ENCODE measurements around the gene C11orf91. TPM values are rescaled to one million over a fixed set of nuclear protein-coding genes. Genes with fewer than 3 reads are reported as not detected.

The C11orf91 gene
- total and polyA plus RNA-seq, 2 donors (not counting 3 experiments of a cell fraction or from before 2014, with no cell fraction given): 0.94 to 2.1 TPM

GRCh38 chr11:33654594-33654993 lies 46.0 kb downstream of the C11orf91 start:
- no peak overlapping the region for H2AFZ ChIP-seq (ENCODE audit: low read depth, low read length)
- ChIA-PET CTCF (no interaction called here), POLR2A (no interaction called here)
- H3K36me3 ChIP-seq (ENCODE audit: control insufficient read depth in 2 of 2, extremely low read depth in 1 of 2, insufficient read depth in 2 of 2, low read length in 2 of 2): no peaks in the 10 kb centered on the region
- no peaks in the 10 kb centered on the region for H3K27me3 ChIP-seq (ENCODE audit: control insufficient read depth in 2 of 2, insufficient read depth in 2 of 2, low read length in 2 of 2)
- TF ChIP-seq CTCF (IDR thresholded peaks at IDR 0.05; ENCODE audit: extremely low read depth in 1 of 2, insufficient read depth in 1 of 2, low read depth in 1 of 2, low read length in 2 of 2): no peak
- no peak for TF ChIP-seq MYC (IDR thresholded peaks at IDR 0.05; ENCODE audit: low read depth, low read length)
- no peaks in the 10 kb centered on the region for H4K20me1 ChIP-seq (replicated peaks; ENCODE audit: control insufficient read depth, extremely low read depth, insufficient read depth, low read length)
- H3K4me3 ChIP-seq (replicated peaks in 1 of 3; ENCODE audit: insufficient read depth in 1 of 3, low read depth in 1 of 3, low read length in 3 of 3): no peak overlapping the region
- FAIRE-seq (no peak), DNase-seq (ENCODE audit: low read depth, low spot score) (no peak)
- intact Hi-C loops (cut with micrococcal nuclease): no loop called here
- H3K9ac ChIP-seq (replicated peaks; ENCODE audit: extremely low read depth, insufficient read depth, low read length): no peak overlapping the region
- BruUV-seq (replicated peaks): no TSS peak
- H3K9me3 ChIP-seq (replicated peaks; ENCODE audit: control insufficient read depth, insufficient read depth, low read length): no peaks in the 10 kb centered on the region
- H3K79me2 ChIP-seq (ENCODE audit: control insufficient read depth, insufficient read depth, low read length): no peaks in the 10 kb centered on the region
- H3K4me2 ChIP-seq (ENCODE audit: insufficient read depth, low read length): no peak overlapping the region
- H3K27ac ChIP-seq (ENCODE audit: insufficient read depth, low read depth, low read length): no peak overlapping the region
- no peaks in the 10 kb centered on the region for H3K9me1 ChIP-seq (replicated peaks; ENCODE audit: control insufficient read depth, extremely low read depth, insufficient read depth, low read length)
- dilution Hi-C loops (cut with MboI; ENCODE audit: extremely low pct_ligation_motif_present, low sequenced_read_pairs): no loop called here
- H3K4me1 ChIP-seq (ENCODE audit: control insufficient read depth, extremely low read depth, insufficient read depth, low read length): no peaks in the 10 kb centered on the region

- Histone ChIP-seq H4K20me1 (replicated peaks; ENCODE audit: control insufficient read depth, extremely low read depth, insufficient read depth, low read length) (no peaks in the 10 kb centered on the region), H3K4me2 (ENCODE audit: insufficient read depth, low read length) (no peak overlapping the region), H3K79me2 (ENCODE audit: control insufficient read depth, insufficient read depth, low read length) (no peaks in the 10 kb centered on the region), H3K36me3 (ENCODE audit: control insufficient read depth in 2 of 2, extremely low read depth in 1 of 2, insufficient read depth in 2 of 2, low read length in 2 of 2) (no peaks in the 10 kb centered on the region), H3K4me1 (ENCODE audit: control insufficient read depth, extremely low read depth, insufficient read depth, low read length) (no peaks in the 10 kb centered on the region), H2AFZ (ENCODE audit: low read depth, low read length) (no peak overlapping the region), H3K9ac (replicated peaks; ENCODE audit: extremely low read depth, insufficient read depth, low read length) (no peak overlapping the region), H3K4me3 (replicated peaks in 1 of 3; ENCODE audit: insufficient read depth in 1 of 3, low read depth in 1 of 3, low read length in 3 of 3) (no peak overlapping the region), H3K9me3 (replicated peaks; ENCODE audit: control insufficient read depth, insufficient read depth, low read length) (no peaks in the 10 kb centered on the region), H3K27me3 (ENCODE audit: control insufficient read depth in 2 of 2, insufficient read depth in 2 of 2, low read length in 2 of 2) (no peaks in the 10 kb centered on the region), H3K27ac (ENCODE audit: insufficient read depth, low read depth, low read length) (no peak overlapping the region), H3K9me1 (replicated peaks; ENCODE audit: control insufficient read depth, extremely low read depth, insufficient read depth, low read length) (no peaks in the 10 kb centered on the region)
- dilution Hi-C loops (cut with MboI; ENCODE audit: extremely low pct_ligation_motif_present, low sequenced_read_pairs): no loop called here
- no TSS peak for BruUV-seq (replicated peaks)
- ChIA-PET CTCF (no interaction called here), POLR2A (no interaction called here)
- DNase-seq (ENCODE audit: low read depth, low spot score) (no peak), FAIRE-seq (peak; percentile 12)
- TF ChIP-seq CTCF (IDR thresholded peaks at IDR 0.05; ENCODE audit: extremely low read depth in 1 of 2, insufficient read depth in 1 of 2, low read depth in 1 of 2, low read length in 2 of 2): no peak
- no peak for TF ChIP-seq MYC (IDR thresholded peaks at IDR 0.05; ENCODE audit: low read depth, low read length)
- TF ChIP-seq GATA2 (IDR thresholded peaks at IDR 0.05; ENCODE audit: insufficient read depth, insufficient read length, low read depth, low read length): no peak
- no peak for TF ChIP-seq JUN (IDR thresholded peaks at IDR 0.05; ENCODE audit: borderline replicate concordance, insufficient read depth, insufficient read length, low read depth)
- no peak for TF ChIP-seq MAX (IDR thresholded peaks at IDR 0.05; ENCODE audit: insufficient read depth, insufficient read length)
- TF ChIP-seq EZH2 (IDR thresholded peaks at IDR 0.05; ENCODE audit: borderline replicate concordance, low read depth, low read length, severe bottlenecking): no peak
- no peak for TF ChIP-seq FOS (IDR thresholded peaks at IDR 0.05; ENCODE audit: borderline replicate concordance, insufficient read depth, low read length)
- TF ChIP-seq POLR2A (IDR thresholded peaks at IDR 0.05; ENCODE audit: low read depth, low read length): no peak
- TF ChIP-seq POLR2AphosphoS5 (IDR thresholded peaks at IDR 0.05; ENCODE audit: insufficient read depth, low read depth, low read length): no peak
- intact Hi-C loops (cut with micrococcal nuclease): no loop called here
Measured at GRCh38 chr11:33652930-33653329, 47.7 kb downstream of the C11orf91 start.

Measured in endothelial cell of umbilical vein (primary cell).